ENCODE results near the gene SH2D1B. TPM values are rescaled to one million over a fixed set of nuclear protein-coding genes. Genes with fewer than 3 reads are reported as not detected.

SH2D1B gene
- total RNA-seq, 1 donor from 2014 or later: not detected

DNA sequence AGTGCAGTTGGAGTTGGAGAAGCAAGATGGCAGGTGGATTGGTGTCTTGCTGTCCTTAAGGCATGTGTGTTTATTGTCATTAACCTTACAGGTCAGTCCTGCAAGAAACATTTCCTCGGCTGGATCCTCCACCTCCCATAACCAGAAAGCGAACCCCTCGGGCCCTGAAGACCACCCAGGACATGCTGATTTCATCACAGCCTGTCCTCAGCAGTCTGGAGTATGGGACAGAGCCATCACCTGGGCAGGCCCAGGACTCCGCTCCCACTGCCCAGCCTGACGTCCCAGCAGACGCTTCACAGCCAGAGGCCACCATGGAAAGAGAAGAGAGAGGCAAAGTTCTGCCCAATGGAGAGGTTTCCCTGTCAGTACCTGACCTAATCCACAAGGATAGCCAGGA is 28.8 kb downstream of the SH2D1B start:
- no peak for DNase-seq (ENCODE audit: low read depth)

GRCh38 chr1:162381941-162382750 is 29.8 kb downstream of the SH2D1B start:
- no peak for DNase-seq (ENCODE audit: low read depth)

GRCh38 chr1:162381383-162381782 is 30.6 kb downstream of the SH2D1B start, which contains the start of gene C1orf226:
Gene C1orf226, plus strand, starts transcription at chr1:162381728. Its CDS starts 174 bp downstream, at chr1:162381902.
- DNase-seq (ENCODE audit: low read depth): no peak

DNA sequence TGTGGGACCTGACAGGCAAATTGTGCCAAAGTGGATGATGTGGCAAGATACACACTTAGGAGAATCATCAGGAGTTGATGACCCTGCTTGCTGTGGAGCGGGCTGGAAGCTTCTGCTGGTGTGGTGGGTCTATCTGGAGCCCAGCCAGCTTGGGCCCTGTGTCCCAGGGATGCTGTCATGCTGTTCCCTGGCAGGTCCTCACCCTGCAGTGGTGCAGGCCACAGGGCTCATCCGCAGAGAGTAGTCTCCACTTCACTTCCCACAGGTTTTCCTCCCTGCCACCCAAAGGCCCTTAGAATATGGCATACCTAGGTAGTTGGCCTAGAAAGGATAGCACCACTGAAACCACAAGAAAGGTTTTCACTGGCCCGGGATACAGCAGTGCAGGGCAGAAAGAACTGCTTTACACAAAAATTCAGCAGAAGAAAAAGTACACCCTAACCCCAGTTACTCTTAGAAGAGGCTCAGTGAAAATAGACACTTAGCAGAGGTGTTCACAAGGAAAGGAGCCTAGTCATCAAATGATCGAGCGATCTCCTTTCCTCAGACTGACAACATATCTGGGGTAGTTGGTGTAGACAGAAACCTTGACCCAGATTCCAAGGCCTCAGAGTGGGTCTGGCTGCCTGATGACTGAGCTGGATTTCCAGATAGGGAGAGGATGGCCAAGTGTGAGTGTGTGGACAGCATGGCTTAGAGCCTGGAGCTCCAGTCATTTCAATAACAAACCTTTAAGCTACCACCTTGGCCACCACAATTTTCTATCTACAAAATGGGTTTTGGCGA is 31.7 kb downstream of the SH2D1B start:
- DNase-seq (ENCODE audit: low read depth): no peak

GRCh38 chr1:162376691-162377090 is 35.2 kb downstream of the SH2D1B start, which contains the start of gene SPATA46:
Gene SPATA46, minus strand, starts transcription at chr1:162376854. Its CDS starts 64 bp downstream, at chr1:162376790.
- no peak for DNase-seq (ENCODE audit: low read depth)

DNA sequence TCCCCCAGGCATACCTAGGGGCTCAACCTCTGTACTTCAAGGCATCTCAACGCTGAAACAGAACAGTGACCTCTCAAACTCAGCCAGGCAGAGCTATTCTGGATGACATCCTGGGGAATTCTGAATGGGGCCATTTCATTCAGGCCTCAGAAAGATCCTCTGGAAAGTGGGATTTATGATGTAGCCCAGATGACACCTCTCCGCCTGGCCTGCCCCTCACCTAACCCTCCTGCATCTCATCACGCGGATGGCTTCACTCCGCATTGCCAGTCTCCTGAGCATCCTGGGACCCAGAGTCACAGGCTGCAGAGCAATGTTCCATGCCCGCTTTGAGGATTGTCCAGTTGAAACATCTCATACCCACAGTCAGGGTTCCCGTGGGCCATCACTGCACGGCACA is 36.5 kb downstream of the SH2D1B start:
- no peak for DNase-seq (ENCODE audit: low read depth)

GRCh38 chr1:162374406-162374805 is 37.5 kb downstream of the SH2D1B start:
- no peak for DNase-seq (ENCODE audit: low read depth)

DNA sequence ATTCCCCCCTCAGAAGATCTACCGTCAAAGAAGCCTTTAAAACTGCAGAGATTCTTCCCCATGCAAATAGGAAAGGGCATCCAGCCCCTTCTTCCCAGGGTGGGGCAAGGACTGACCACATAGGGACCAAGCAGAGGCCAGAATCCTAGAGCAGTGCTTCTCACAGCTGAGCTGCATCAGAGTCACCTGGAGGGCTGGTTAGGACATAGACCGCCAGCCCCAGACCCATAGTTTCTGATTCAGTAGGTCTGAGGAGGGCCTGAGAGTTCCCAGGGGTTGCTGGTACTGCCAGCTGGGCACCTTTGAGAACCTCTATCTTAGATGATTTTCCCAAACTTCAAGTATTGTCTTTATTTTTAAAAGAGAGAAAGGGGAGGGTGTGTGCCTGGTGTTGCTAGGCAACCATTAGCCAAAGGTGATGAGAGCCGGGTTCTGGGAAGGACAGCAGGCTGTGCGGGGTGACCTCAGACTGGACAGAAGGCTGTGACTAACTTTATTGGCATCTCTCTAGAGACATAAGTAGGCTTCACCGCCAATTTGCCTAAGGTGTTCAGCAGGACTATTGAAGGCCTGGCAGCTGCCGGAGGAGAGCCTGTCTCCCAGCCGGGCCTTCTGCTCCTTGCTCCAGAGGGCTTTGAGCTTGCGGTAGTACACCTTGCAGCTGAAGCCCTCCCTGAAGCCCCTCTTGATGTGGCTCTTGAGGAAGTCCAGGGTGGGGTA is 38.2 kb downstream of the SH2D1B start:
- DNase-seq (ENCODE audit: low read depth): peak; percentile 72

DNA sequence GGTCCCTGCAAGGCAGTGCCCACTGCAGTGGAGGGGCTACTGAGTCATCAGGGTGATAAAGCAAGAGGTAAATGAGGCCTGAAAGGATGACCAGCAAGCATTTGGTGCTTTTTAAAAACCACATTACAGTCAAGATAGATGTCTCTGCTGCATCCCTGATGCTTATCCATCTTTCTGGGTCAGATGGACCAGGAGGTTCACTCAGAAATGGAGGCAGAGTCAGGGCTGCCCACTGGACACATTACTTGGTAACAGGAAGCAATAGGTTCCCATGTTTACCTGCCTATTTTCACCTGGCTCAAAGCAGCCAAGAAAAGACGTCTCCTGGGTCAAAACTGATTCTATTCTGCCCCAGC is 38.9 kb downstream of the SH2D1B start:
- DNase-seq (ENCODE audit: low read depth): no peak

GRCh38 chr1:162372159-162373071 is 39.5 kb downstream of the SH2D1B start:
- DNase-seq (ENCODE audit: low read depth): no peak

GRCh38 chr1:162371611-162372010 is 40.3 kb downstream of the SH2D1B start:
- no peak for DNase-seq (ENCODE audit: low read depth)

- no peak for DNase-seq (ENCODE audit: low read depth)
Measured at GRCh38 chr1:162370721-162371120, 41.2 kb downstream of the SH2D1B start.

GRCh38 chr1:162370161-162370560 is 41.8 kb downstream of the SH2D1B start:
- no peak for DNase-seq (ENCODE audit: low read depth)

- DNase-seq (ENCODE audit: low read depth): no peak
Measured at GRCh38 chr1:162369571-162369970, 42.4 kb downstream of the SH2D1B start.

GRCh38 chr1:162368451-162368850 is 43.5 kb downstream of the SH2D1B start:
- DNase-seq (ENCODE audit: low read depth): no peak

DNA sequence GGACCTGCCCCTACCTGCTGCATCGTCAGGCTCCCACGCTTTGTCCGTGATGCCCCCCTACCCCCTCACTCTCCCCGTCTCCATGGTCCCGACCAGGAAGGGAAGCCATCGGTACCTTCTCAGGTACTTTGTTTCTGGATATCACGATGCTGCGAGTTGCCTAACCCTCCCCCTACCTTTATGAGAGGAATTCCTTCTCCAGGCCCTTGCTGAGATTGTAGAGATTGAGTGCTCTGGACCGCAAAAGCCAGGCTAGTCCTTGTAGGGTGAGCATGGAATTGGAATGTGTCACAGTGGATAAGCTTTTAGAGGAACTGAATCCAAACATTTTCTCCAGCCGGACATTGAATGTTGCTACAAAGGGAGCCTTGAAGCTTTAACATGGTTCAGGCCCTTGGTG is 44.2 kb downstream of the SH2D1B start:
- no peak for DNase-seq (ENCODE audit: low read depth)

DNA sequence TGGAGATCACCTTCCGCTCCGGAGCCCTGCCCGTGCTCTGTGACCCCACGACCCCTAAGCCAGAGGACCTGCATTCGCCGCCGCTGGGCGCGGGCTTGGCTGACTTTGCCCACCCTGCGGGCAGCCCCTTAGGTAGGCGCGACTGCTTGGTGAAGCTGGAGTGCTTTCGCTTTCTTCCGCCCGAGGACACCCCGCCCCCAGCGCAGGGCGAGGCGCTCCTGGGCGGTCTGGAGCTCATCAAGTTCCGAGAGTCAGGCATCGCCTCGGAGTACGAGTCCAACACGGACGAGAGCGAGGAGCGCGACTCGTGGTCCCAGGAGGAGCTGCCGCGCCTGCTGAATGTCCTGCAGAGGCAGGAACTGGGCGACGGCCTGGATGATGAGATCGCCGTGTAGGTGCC is 44.9 kb downstream of the SH2D1B start:
- no peak for DNase-seq (ENCODE audit: low read depth)

DNA sequence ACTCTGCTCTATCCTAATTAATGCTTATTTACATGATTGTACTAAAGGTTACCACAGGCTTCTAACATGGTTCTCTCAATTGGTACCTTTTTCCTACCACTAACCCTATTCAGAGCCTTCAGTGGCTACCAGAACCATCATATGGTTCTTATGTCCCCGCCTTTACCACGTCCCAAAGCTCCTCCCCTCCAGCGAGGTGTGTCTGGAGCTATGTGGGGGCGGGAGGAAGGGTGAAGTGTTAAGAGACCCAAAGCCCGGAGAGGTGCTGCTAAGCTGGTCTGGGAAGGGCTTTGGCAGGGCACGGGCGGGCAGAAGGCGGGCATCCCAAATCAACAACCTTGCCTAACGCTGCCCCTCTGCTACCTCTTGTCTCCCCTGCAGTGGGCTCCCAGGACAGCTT is 45.3 kb downstream of the SH2D1B start:
- no peak for DNase-seq (ENCODE audit: low read depth)

GRCh38 chr1:162366149-162366548 is 45.8 kb downstream of the SH2D1B start:
- no peak for DNase-seq (ENCODE audit: low read depth)

- no peak for DNase-seq (ENCODE audit: low read depth)
Measured at GRCh38 chr1:162365284-162366020, 46.5 kb downstream of the SH2D1B start.
